HG03565 (cell line): ENCODE data around the gene ZNF121.
A peak's percentile ranks its signal among the peaks of the same experiment; 100 is the strongest.

ENCODE experiments used
- ATAC-seq: cut with Tn5 transposase; IDR thresholded peaks from one replicate; pipeline ENCODE4 v1.9.1; 2021; ENCODE audit warnings: mild to moderate bottlenecking, moderate library complexity; ENCODE audit not compliant: unreplicated experiment

The ZNF121 gene

DNA sequence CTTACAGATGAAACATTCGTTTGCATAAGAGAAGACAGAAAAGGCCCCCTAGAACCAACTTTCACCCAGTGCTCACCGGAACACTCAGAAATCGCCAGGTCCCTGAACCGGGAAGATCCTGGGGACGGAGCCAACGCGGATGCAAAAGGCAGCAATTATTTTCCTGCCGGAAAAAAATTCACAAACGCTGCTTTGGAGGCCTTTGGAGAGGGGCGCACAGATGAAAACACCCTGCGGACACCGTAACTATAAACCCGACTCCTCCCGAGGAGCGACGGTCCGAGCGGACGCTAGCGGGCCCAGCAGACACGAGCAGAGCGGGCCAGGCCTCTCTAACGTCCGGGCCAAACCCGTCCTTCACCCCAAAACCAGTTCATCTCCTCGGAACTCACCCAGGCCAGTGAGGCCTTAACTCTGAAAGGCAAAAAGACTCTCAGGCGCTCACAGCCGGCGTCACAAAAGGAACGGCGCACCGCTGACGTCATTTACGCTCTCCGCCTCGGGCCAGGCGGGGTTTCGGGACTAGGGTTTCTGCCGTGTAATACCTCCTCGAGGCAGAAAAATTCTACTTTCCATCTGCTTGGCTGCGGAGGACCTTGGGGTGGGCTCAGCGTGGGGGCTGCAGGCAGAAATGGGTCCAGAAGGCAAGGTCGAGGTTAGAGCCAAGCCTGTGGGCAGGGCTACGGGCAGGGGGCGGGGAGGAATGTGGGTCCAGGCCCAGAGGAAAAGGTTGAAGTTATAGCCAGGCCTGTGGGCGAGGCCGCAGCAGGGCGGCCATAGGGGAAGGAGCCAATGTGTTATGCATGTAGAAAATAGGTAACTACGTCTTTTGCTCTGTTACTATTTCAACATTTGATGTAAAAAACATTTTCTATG lies 45.9 kb downstream of the ZNF121 start, which contains the start of gene ZNF426:
ZNF426 (minus strand) TSS at position 463 of the 876 bp plus-strand sequence. CDS start 2,413 bp downstream, outside the sequence.
- peak; percentile 59 for ATAC-seq

DNA sequence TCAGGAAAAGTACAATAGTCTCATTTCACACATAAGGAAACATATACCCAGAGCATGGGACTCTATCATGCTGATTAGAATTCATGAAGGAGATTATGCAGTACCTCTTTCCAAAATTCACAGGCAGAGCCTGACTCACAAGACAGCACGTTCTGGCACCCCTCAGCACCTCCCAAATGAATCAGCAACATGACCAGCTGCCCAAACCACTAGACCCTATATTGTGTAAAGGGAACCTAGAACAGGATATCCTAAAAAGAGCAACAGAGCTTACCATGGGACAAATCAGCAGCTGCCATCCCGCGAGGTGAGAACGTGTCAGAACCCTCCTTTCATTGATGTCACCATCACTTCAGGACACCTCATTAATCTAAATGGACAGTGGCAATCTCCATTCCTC lies 48.4 kb downstream of the ZNF121 start:
- no peak for ATAC-seq

- no peak for ATAC-seq
These were observed 52.4 kb downstream of the ZNF121 start for GRCh38 chr19:9531933-9532332.

DNA sequence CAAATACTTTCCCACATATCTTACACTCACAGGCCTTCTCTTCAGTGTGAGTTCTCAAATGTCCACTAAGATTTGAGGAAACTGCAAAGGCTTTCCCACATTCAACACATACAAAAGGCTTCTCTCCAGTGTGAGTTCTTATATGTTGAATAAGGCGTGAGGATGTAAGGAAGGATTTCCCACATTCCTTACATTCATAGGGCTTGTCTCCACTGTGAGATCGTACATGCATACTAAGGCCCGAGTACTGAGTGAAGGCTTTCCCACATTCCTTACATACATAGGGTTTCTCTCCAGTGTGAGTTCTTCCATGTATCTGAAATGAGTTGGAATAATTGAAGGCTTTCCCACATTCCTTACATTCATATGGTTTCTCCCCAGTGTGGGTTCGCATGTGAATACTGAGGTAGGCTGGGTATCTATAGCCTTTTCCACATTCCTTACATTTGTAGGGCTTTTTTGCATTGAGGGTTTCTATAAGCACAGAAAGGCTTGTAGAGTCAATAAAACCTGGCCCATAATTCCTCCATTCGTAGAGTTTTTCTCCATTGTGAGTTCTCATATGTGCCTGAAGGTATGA lies 55.5 kb downstream of the ZNF121 start:
- no peak for ATAC-seq

GRCh38 chr19:9523885-9524474 lies 60.3 kb downstream of the ZNF121 start:
- ATAC-seq: no peak
